HG02642 (cell line): ENCODE results near the gene SORL1.
"Not testable (repeated sequence)": the region's sequence is repeated elsewhere in the genome, so short reads cannot be mapped to it uniquely, and the experiment has no call there.

Source experiments
- ATAC-seq: cut with Tn5 transposase; IDR thresholded peaks from one replicate; pipeline ENCODE4 v1.9.1; 2021; ENCODE audit warnings: mild to moderate bottlenecking; ENCODE audit not compliant: unreplicated experiment, poor library complexity

SORL1 gene

GRCh38 chr11:121608545-121609098 lies 156.5 kb downstream of the SORL1 start:
- no peak for ATAC-seq

GRCh38 chr11:121610706-121611105 lies 158.6 kb downstream of the SORL1 start:
- ATAC-seq, result no peak

- ATAC-seq, result no peak
These were observed 159.1 kb downstream of the SORL1 start for GRCh38 chr11:121611242-121611641.

- ATAC-seq, result no peak
These were observed 161.6 kb downstream of the SORL1 start for GRCh38 chr11:121613724-121614123.

- ATAC-seq, result no peak
These were observed 162.6 kb downstream of the SORL1 start for GRCh38 chr11:121614636-121615240.

GRCh38 chr11:121615501-121615900 lies 163.4 kb downstream of the SORL1 start:
- ATAC-seq, result no peak

- ATAC-seq, result no peak
These were observed 166.4 kb downstream of the SORL1 start for GRCh38 chr11:121618516-121618915.

- ATAC-seq, result no peak
These were observed 173.8 kb downstream of the SORL1 start for GRCh38 chr11:121625777-121626506.

GRCh38 chr11:121626507-121626875 lies 174.4 kb downstream of the SORL1 start:
- ATAC-seq, result no peak

GRCh38 chr11:121626980-121627379 lies 174.9 kb downstream of the SORL1 start:
- ATAC-seq, result no peak

- ATAC-seq, result no peak
These were observed 177.9 kb downstream of the SORL1 start for GRCh38 chr11:121630041-121630440.

- no peak for ATAC-seq
These were observed 179.3 kb downstream of the SORL1 start for GRCh38 chr11:121631456-121631855.

- ATAC-seq, result no peak
These were observed 182.2 kb downstream of the SORL1 start for GRCh38 chr11:121634273-121634672.

- no peak for ATAC-seq
These were observed 182.8 kb downstream of the SORL1 start for GRCh38 chr11:121634889-121635288.

GRCh38 chr11:121636081-121636799 lies 184.1 kb downstream of the SORL1 start:
- no peak for ATAC-seq

GRCh38 chr11:121636800-121637176 lies 184.7 kb downstream of the SORL1 start:
- no peak for ATAC-seq

- ATAC-seq, result not testable (repeated sequence)
These were observed 185.5 kb downstream of the SORL1 start for GRCh38 chr11:121637587-121637986.

- no peak for ATAC-seq
These were observed 191.5 kb downstream of the SORL1 start for GRCh38 chr11:121643479-121644186.

- no peak for ATAC-seq
These were observed 192.0 kb downstream of the SORL1 start for GRCh38 chr11:121644187-121644512.

GRCh38 chr11:121645001-121645400 lies 192.9 kb downstream of the SORL1 start:
- no peak for ATAC-seq

- no peak for ATAC-seq
These were observed 193.5 kb downstream of the SORL1 start for GRCh38 chr11:121645596-121645995.
